Lung (tissue), 12 donors: ENCODE results near the gene ESPNL. TPM values are rescaled to one million over a fixed set of nuclear protein-coding genes. Genes with fewer than 3 reads are reported as not detected.
A peak's percentile ranks its signal among the peaks of the same experiment; 100 is the strongest.

ENCODE experiments used
- ATAC-seq: fragments of 200-7000 bp; cut with Tn5 transposase; one replicate; pipeline ENCODE4 v1.9.1; 2020; ENCODE audit warnings: moderate number of reproducible peaks; ENCODE audit not compliant: insufficient read depth, low FRiP score
- DNase-seq, 3 donors: peaks; one replicate each; pipeline ENCODE4 v3.0.0-alpha.2; 2013 to 2017
- H3K27ac ChIP-seq, 2 donors: one replicate each; pipeline ENCODE4 v1.5.1; 2013; ENCODE audit warnings: mild to moderate bottlenecking in 2 of 2, moderate library complexity in 2 of 2, control low read depth in 1 of 2, inconsistent platforms in 1 of 2, low read depth in 1 of 2, low read length in 1 of 2
- H3K27me3 ChIP-seq, 3 donors: one replicate each; pipeline ENCODE4 v1.5.1; 2013; ENCODE audit warnings: low read length in 2 of 3; ENCODE audit not compliant: control insufficient read depth in 3 of 3, insufficient read depth in 3 of 3
- H3K36me3 ChIP-seq, 4 donors: one replicate each; pipeline ENCODE4 v1.5.1; 2013; ENCODE audit warnings: low read length in 4 of 4, mild to moderate bottlenecking in 1 of 4, moderate library complexity in 1 of 4; ENCODE audit not compliant: control insufficient read depth in 4 of 4, insufficient read depth in 4 of 4
- H3K4me1 ChIP-seq, 5 donors: one replicate each; pipeline ENCODE4 v1.5.1; 2013; ENCODE audit warnings: low read length in 5 of 5, mild to moderate bottlenecking in 2 of 5, moderate library complexity in 1 of 5; ENCODE audit not compliant: control insufficient read depth in 5 of 5, insufficient read depth in 5 of 5
- H3K4me3 ChIP-seq: one replicate; pipeline ENCODE4 v1.5.1; 2013; ENCODE audit warnings: mild to moderate bottlenecking, control low read depth, moderate library complexity
- H3K9ac ChIP-seq, 2 donors: one replicate each; pipeline ENCODE4 v1.5.1; 2013; ENCODE audit warnings: low read length in 2 of 2, control low read depth in 1 of 2; ENCODE audit not compliant: insufficient read depth in 1 of 2
- H3K9me3 ChIP-seq, 4 donors: one replicate each; pipeline ENCODE4 v1.5.1; 2013; ENCODE audit warnings: low read length in 3 of 4, mild to moderate bottlenecking in 1 of 4, moderate library complexity in 1 of 4; ENCODE audit not compliant: control insufficient read depth in 4 of 4, insufficient read depth in 3 of 4
- CTCF ChIP-seq: IDR thresholded peaks from 2 replicates; pipeline ENCODE4 v1.5.1; 2012; ENCODE audit warnings: mild to moderate bottlenecking; ENCODE audit errors: control extremely low read depth, extremely low read depth
- WGBS, 2 donors: extraction: QIAGEN DNeasy Blood & Tissue Kit; methylation state at CpG; one replicate each; pipeline ENCODE4 v1.1.7; 2013; 5-methylcytosine and 5-hydroxymethylcytosine counted together
- polyA plus RNA-seq, 2 donors: library from polyadenylated mRNA; stranded (reverse); fragments of 200-250 nt; gene quantifications; one replicate each; pipeline ENCODE4 v1.2.1, GENCODE V29; 2013
- total RNA-seq, 2 donors: library from RNA; depleted of rRNA in 1 of 2; stranded (reverse); fragments of >200 nt in 1 of 2; gene quantifications; one replicate each; pipeline ENCODE4 v1.2.1, GENCODE V29; 2014 to 2021
- donor health status: control.
- donor health status: control.
- donor health status: Bipolar disorder and iron deficiency.
- donor health status: healthy.
- donor health status: DM: yes; HTN: yes; CAD: no.

ESPNL gene
- total and polyA plus RNA-seq, 4 donors: 0.07 to 3.0 (median 1.2) TPM

GRCh38 chr2:238125127-238125885 is 25.2 kb downstream of the ESPNL start:
- no peak for ATAC-seq
- DNase-seq: no peak
- Histone ChIP-seq H3K36me3 (no peaks in the 10 kb centered on the region), H3K4me3 (no peak overlapping the region), H3K4me1 (peaks cover 0 to 20% (median 4%) of the 10 kb centered on the region in 5 donors), H3K27ac (no peak overlapping the region), H3K9ac (no peak overlapping the region), H3K9me3 (peaks cover 0 to 3% (median 0%) of the 10 kb centered on the region in 4 donors), H3K27me3 (no peaks in the 10 kb centered on the region)
- 85 to 90% methylated on average over 20 of the region's 20 CpGs for WGBS, 2 donors
- no peak for TF ChIP-seq CTCF

GRCh38 chr2:238126338-238126737 is 26.2 kb downstream of the ESPNL start:
- no peak for TF ChIP-seq CTCF
- Histone ChIP-seq H3K27me3 (no peaks in the 10 kb centered on the region), H3K36me3 (no peaks in the 10 kb centered on the region), H3K4me3 (no peak overlapping the region), H3K9ac (peak overlapping the region in 1 of 2 donors; percentile 74), H3K9me3 (peaks cover 0 to 3% (median 0%) of the 10 kb centered on the region in 4 donors), H3K27ac (no peak overlapping the region), H3K4me1 (peaks cover 0 to 16% (median 4%) of the 10 kb centered on the region in 5 donors)
- DNase-seq: no peak
- ATAC-seq: no peak
- WGBS, 2 donors: 96 to 100% methylated on average over 2 of the region's 2 CpGs

- peak overlapping the region in 1 of 2 donors; percentile 74 for H3K9ac ChIP-seq
- H3K4me3 ChIP-seq: no peak overlapping the region
- no peaks in the 10 kb centered on the region for H3K36me3 ChIP-seq
- no peak for DNase-seq
- peaks cover 0 to 3% (median 0%) of the 10 kb centered on the region in 4 donors for H3K9me3 ChIP-seq
- WGBS, 2 donors: 93 to 94% methylated on average over 2 of the region's 2 CpGs
- no peak overlapping the region for H3K27ac ChIP-seq
- no peaks in the 10 kb centered on the region for H3K27me3 ChIP-seq
- TF ChIP-seq CTCF: no peak
- ATAC-seq: no peak
- peaks cover 0 to 16% (median 4%) of the 10 kb centered on the region in 5 donors for H3K4me1 ChIP-seq
These were observed 26.6 kb downstream of the ESPNL start for GRCh38 chr2:238126775-238127164.
